Middle frontal gyrus (tissue), 1 donor: Measurements from ENCODE around the gene MEGF10.
A peak's percentile ranks its signal among the peaks of the same experiment; 100 is the strongest.

Experiments
- DNase-seq: peaks from one replicate; pipeline ENCODE4 v3.0.0-alpha.2; 2015; ENCODE audit warnings: low spot score; ENCODE audit errors: extremely low spot score

The MEGF10 gene

DNA sequence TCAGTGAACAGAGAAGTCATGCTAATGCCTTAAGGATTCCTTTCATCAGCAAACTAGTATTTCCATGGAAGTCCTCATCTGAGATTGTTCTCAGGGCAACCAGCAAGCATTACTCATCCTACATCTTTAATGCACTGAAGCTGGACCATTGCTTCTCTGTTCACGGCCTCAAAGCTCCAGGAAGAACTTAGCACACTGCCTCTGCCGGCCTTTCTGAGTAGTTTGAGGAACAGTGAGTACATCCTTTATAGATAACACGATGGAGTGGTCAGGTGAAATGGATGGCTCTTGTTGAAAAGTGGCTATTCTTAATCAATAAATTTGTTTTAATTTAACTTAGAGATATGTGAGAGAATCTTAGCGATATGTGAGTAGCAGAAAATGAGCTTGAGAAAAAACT, 35.8 kb downstream of the MEGF10 start:
- no peak for DNase-seq

GRCh38 chr5:127326976-127327755, 36.6 kb downstream of the MEGF10 start:
- DNase-seq = no peak

DNA sequence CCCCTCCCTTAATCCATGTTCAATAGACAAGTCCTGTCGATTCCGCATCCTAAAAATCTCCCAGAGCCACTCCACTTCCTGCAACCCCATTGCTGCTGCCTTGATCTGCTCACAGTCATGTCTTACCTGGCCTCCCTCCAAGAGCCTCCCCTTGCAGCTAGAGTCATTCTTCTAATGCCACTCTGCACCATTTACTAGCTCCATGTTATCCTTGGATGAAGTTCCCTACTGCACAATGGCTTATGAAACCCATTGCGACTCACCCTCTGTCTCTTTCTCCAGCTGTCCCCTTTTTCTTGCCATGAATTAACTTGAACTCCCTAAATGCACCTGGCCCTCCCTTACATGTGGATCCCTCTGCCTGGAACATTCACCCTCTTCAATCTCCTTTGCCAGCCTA, 39.5 kb downstream of the MEGF10 start:
- DNase-seq = no peak

- DNase-seq = no peak
These were observed 41.5 kb downstream of the MEGF10 start for GRCh38 chr5:127331890-127332649.

GRCh38 chr5:127333483-127333882, 42.9 kb downstream of the MEGF10 start:
- no peak for DNase-seq

- DNase-seq = no peak
These were observed 44.8 kb downstream of the MEGF10 start for GRCh38 chr5:127335381-127335780.

GRCh38 chr5:127337876-127338275, 47.3 kb downstream of the MEGF10 start:
- no peak for DNase-seq

DNA sequence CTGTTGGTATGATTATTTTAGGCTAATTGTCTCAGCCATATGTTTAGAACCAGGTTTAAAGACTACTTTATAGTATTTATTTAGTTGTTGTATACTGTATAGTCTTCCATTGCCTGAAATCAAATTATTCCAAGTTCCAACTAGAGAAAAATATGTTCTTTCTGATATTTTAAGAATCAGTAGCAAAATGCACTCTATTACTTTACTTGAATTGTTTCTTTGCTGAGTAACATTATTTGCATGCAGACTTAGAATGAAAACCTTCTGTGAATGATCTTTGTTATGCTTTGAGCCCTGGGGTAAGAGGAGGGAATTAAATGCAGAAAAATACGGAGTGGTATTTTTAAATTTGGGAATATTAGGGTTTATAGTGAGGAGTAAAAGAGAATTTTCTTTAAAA, 47.9 kb downstream of the MEGF10 start:
- DNase-seq = no peak

GRCh38 chr5:127340606-127341005, 50.0 kb downstream of the MEGF10 start:
- no peak for DNase-seq

DNA sequence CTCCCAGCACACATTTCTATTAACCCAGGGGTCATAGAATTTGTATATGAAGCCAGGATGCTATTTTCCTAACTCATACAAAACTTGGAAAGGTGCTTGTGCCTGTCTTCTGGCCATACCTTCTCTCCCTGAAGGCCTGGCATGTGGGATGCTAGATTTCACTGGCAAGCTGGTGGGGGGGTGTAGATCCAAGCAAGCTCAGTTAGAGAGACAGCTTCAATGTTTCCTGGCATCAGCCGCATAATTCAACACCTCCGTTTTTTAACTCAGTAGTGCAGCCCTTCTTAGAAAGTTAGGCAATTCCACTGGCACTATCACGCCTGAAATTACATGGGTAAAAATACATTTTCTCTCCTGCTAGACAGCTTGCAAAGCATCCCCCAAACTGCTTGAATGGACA, 51.8 kb downstream of the MEGF10 start:
- DNase-seq = peak; percentile 40

GRCh38 chr5:127343313-127343712, 52.7 kb downstream of the MEGF10 start:
- DNase-seq = no peak

DNA sequence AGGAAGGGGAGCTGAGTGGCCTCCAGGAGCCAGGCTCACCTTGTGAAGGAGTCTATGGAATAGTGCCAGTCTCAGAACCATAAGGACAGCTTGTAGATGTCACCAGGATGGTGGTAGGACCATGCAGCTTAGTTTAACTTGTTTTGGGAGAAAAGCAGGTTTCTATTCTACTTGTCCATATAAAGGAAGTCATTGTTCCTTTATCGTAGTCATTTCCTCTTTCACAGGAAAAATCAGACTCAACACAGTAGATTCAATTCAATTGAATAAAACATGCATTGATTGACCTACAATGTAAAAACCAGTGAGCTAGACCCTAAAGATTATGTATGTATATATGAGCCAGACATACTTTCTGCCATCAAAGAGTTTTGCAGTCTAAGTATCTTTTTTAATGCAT, 53.3 kb downstream of the MEGF10 start:
- no peak for DNase-seq

GRCh38 chr5:127344931-127345330, 54.3 kb downstream of the MEGF10 start:
- no peak for DNase-seq

DNA sequence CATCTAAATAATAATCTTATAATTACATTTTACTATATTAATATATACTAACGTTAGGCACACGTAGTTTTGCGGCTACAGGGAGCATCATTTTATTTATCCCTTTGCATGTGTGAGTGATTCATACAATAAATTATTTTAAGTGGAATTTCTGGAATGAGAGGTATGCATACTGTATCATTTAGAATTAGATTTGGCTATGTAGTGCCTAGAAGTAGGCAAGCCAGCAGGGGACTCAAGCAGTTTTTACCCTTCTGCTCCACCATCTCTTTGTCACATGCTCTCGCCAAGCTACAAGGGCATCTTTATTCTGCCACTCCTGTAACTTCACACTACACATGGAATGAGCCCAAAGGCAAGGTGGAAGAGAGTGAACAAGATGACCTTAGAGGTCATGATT, 60.8 kb downstream of the MEGF10 start:
- no peak for DNase-seq

DNA sequence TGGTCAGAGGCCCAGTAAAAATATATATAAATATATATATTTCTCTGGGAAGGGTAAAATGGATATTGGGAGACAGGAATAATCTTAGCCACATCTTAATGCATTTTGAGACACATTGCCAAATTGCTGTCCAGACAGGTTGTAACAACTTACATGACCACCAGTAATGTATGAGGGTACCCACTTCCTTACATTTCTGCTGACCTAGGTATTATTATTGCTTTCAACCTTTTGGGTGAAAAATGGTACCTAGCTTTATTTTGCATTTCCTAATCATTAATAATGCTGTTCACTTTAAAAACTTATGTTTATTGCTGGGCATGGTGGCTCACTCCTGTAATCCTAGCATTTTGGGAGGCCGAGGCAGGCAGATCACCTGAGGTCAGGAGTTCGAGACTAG, 61.5 kb downstream of the MEGF10 start:
- DNase-seq = no peak

- no peak for DNase-seq
These were observed 62.7 kb downstream of the MEGF10 start for GRCh38 chr5:127353327-127353726.

- DNase-seq = no peak
These were observed 63.2 kb downstream of the MEGF10 start for GRCh38 chr5:127353796-127354195.

DNA sequence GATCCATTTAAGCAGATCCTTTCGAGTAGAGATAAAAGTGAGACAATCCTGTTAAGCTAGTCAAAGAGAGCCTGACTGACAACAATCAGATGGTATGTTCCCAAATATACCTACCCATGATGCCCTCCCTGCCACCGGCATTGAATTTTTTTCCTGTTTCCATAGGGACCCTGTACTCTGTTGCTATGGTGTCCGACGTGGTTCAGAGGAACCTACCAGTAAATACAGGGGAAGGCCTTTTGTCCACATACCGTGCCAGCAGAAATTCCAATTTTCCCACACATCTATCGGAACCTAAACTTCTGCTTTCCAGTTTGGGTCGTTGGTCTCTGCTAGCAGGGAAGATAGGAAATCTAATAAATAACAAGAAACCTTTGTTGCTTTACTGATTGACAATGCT, 64.7 kb downstream of the MEGF10 start:
- DNase-seq = no peak

- DNase-seq = no peak
These were observed 67.7 kb downstream of the MEGF10 start for GRCh38 chr5:127358284-127358683.

- DNase-seq = no peak
These were observed 68.1 kb downstream of the MEGF10 start for GRCh38 chr5:127358740-127359139.

GRCh38 chr5:127359502-127359901, 68.9 kb downstream of the MEGF10 start:
- no peak for DNase-seq

DNA sequence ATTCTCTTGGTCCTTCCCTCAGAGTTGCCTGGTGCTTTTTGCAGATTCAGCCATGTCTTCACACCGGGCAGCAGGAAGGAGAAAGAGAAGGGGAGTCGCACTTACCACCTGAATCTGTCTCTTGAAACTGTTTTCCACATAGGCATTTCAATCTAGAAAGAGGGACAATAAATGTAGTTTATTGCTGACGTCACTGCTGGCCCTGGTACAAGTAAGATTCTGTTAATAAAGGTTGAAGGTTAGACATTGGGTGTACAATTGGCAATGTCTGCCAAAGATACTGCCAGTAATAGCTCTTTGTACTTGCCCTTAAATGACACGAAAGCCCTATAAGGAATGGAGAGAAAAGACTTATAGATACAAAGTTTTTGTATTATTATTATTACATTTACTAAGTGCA, 72.8 kb downstream of the MEGF10 start:
- no peak for DNase-seq

- DNase-seq = no peak
These were observed 76.4 kb downstream of the MEGF10 start for GRCh38 chr5:127367029-127367428.
